H1 (cell line): Measurements from ENCODE around the gene BLMH. TPM values are rescaled to one million over a fixed set of nuclear protein-coding genes. Genes with fewer than 3 reads are reported as not detected.

ENCODE experiments used
- CTCF ChIA-PET: fragments of 300-600 bp; sonication (Branson Sonifier 250); formaldehyde crosslinking; loops from one replicate; lab custom pipeline; 2021; ENCODE audit not compliant: partially characterized antibody; lab: Charles Lee
- POLR2A ChIA-PET: fragments of 300-600 bp; sonication (Branson Sonifier 250); formaldehyde crosslinking; loops from one replicate; lab custom pipeline; 2021; ENCODE audit warnings: inconsistent platforms; ENCODE audit not compliant: partially characterized antibody; lab: Charles Lee
- DNase-seq, 2 experiments: peaks; one replicate each; pipeline versions ENCODE4 v3.0.0 to v3.0.0-alpha.2; 2010 to 2022; ENCODE audit warnings: low spot score in 2 of 2, low read depth in 1 of 2, mixed read lengths in 1 of 2
- FAIRE-seq: peaks from 2 replicates; lab custom pipeline; 2011; peaks lifted over from hg19 to GRCh38; lab: Jason Lieb, UNC
- H2AFZ ChIP-seq: 2 replicates; pipeline ENCODE4 v1.8.1; 2012; ENCODE audit warnings: low read length, inconsistent platforms
- H2AK5ac ChIP-seq: 2 replicates; pipeline ENCODE4 v1.6.1; 2013; ENCODE audit warnings: low read depth, low read length
- H2BK120ac ChIP-seq: replicated peaks from 2 replicates; pipeline ENCODE3; 2013; ENCODE audit warnings: low read depth, low read length, inconsistent platforms
- H2BK12ac ChIP-seq: 2 replicates; pipeline ENCODE4 v1.6.1; 2013; ENCODE audit warnings: low read depth, low read length
- H2BK15ac ChIP-seq: 2 replicates; pipeline ENCODE4 v1.6.1; 2013; ENCODE audit warnings: low read length
- H2BK20ac ChIP-seq: 2 replicates; pipeline ENCODE4 v1.6.1; 2013; ENCODE audit warnings: low read length
- H2BK5ac ChIP-seq: 2 replicates; pipeline ENCODE4 v1.6.1; 2013; ENCODE audit warnings: low read depth, low read length
- H3K14ac ChIP-seq: 2 replicates; pipeline ENCODE4 v1.6.1; 2013; ENCODE audit warnings: inconsistent platforms; ENCODE audit not compliant: insufficient read length
- H3K18ac ChIP-seq: 2 replicates; pipeline ENCODE4 v1.6.1; 2013; ENCODE audit warnings: low read length; ENCODE audit errors: extremely low read depth
- H3K23ac ChIP-seq: 2 replicates; pipeline ENCODE4 v1.6.1; 2013; ENCODE audit warnings: inconsistent platforms; ENCODE audit not compliant: insufficient read length
- H3K23me2 ChIP-seq: 2 replicates; pipeline ENCODE4 v1.6.1; 2013; ENCODE audit warnings: low read depth, low read length
- H3K27ac ChIP-seq: 2 replicates; pipeline ENCODE4 v1.6.1; 2011; ENCODE audit warnings: low read depth, low read length, inconsistent platforms
- H3K27me3 ChIP-seq, 4 experiments: replicated peaks in 1 of 4; 1 replicate in 1 of 4; 2 replicates in 3 of 4; pipeline versions ENCODE4 v1.6.1 to v1.8.1; 2011 to 2013; ENCODE audit warnings: low read length in 3 of 4, mild to moderate bottlenecking in 3 of 4, inconsistent platforms in 2 of 4, mixed read lengths in 2 of 4, moderate library complexity in 1 of 4; ENCODE audit not compliant: control insufficient read depth in 3 of 4, insufficient read depth in 3 of 4; ENCODE audit errors: extremely low read depth in 1 of 4
- H3K36me3 ChIP-seq, 4 experiments: 2 replicates each; pipeline versions ENCODE4 v1.6.1 to v1.8.1; 2011 to 2013; ENCODE audit warnings: mild to moderate bottlenecking in 4 of 4, low read length in 3 of 4, moderate library complexity in 2 of 4, control low read depth in 1 of 4, inconsistent platforms in 1 of 4; ENCODE audit not compliant: insufficient read depth in 4 of 4, control insufficient read depth in 2 of 4
- H3K4ac ChIP-seq: replicated peaks from 2 replicates; pipeline ENCODE3; 2013; ENCODE audit warnings: low read length, low read depth, mixed read lengths, inconsistent platforms; ENCODE audit not compliant: insufficient read length
- H3K4me1 ChIP-seq, 4 experiments: replicated peaks in 1 of 4; 1 replicate in 1 of 4; 2 replicates in 3 of 4; pipeline versions ENCODE4 v1.6.1 to v1.8.1; 2011 to 2013; ENCODE audit warnings: low read length in 3 of 4, inconsistent platforms in 2 of 4, mixed read lengths in 1 of 4; ENCODE audit not compliant: insufficient read depth in 4 of 4, control insufficient read depth in 3 of 4
- H3K4me2 ChIP-seq, 2 experiments: 2 replicates each; pipeline versions ENCODE4 v1.6.1 to v1.8.1; 2011 to 2013; ENCODE audit warnings: low read depth in 2 of 2, low read length in 2 of 2, control low read depth in 1 of 2, inconsistent platforms in 1 of 2, mild to moderate bottlenecking in 1 of 2; ENCODE audit not compliant: insufficient read depth in 1 of 2
- H3K4me3 ChIP-seq, 4 experiments: fragments of 200-600, 300-600 bp in 1 of 4; sonication (generic), shearing (Covaris generic), sonication (Bioruptor Twin) in 1 of 4; 2 replicates each; pipeline versions ENCODE4 v1.5.1 to v1.8.1; 2011 to 2016; ENCODE audit warnings: low read length in 4 of 4, low read depth in 3 of 4, control low read depth in 2 of 4, inconsistent platforms in 2 of 4, mild to moderate bottlenecking in 2 of 4, mixed read lengths in 1 of 4, moderate library complexity in 1 of 4; ENCODE audit not compliant: insufficient read depth in 2 of 4; ENCODE audit errors: extremely low read depth in 1 of 4
- H3K56ac ChIP-seq: replicated peaks from 2 replicates; pipeline ENCODE3; 2013; ENCODE audit warnings: low read depth, mild to moderate bottlenecking, mixed read lengths, low read length, inconsistent platforms; ENCODE audit not compliant: insufficient read length
- H3K79me1 ChIP-seq: 2 replicates; pipeline ENCODE4 v1.6.1; 2013; ENCODE audit warnings: low read depth, low read length, control low read depth
- H3K79me2 ChIP-seq, 2 experiments: 2 replicates each; pipeline versions ENCODE4 v1.6.1 to v1.8.1; 2012 to 2013; ENCODE audit warnings: low read length in 2 of 2, mild to moderate bottlenecking in 2 of 2, inconsistent platforms in 1 of 2; ENCODE audit not compliant: insufficient read depth in 2 of 2, control insufficient read depth in 1 of 2
- H3K9ac ChIP-seq, 4 experiments: replicated peaks in 1 of 4; 1 replicate in 1 of 4; 2 replicates in 3 of 4; pipeline versions ENCODE4 v1.6.1 to v1.8.1; 2011 to 2013; ENCODE audit warnings: low read depth in 3 of 4, low read length in 3 of 4, control low read depth in 2 of 4, mild to moderate bottlenecking in 2 of 4, moderate library complexity in 2 of 4, inconsistent platforms in 1 of 4; ENCODE audit errors: extremely low read depth in 1 of 4
- H3K9me3 ChIP-seq, 2 experiments: 2 replicates each; pipeline versions ENCODE4 v1.6.1 to v1.8.1; 2012 to 2013; ENCODE audit warnings: mild to moderate bottlenecking in 2 of 2, moderate library complexity in 2 of 2, control low read depth in 1 of 2, inconsistent platforms in 1 of 2, low read depth in 1 of 2, low read length in 1 of 2, mixed read lengths in 1 of 2; ENCODE audit not compliant: insufficient read depth in 2 of 2
- H4K20me1 ChIP-seq, 2 experiments: replicated peaks in 1 of 2; 2 replicates each; pipeline versions ENCODE3 to v1.8.1; 2011 to 2013; ENCODE audit warnings: inconsistent platforms in 2 of 2, low read length in 2 of 2, mild to moderate bottlenecking in 1 of 2; ENCODE audit not compliant: insufficient read depth in 2 of 2, control insufficient read depth in 1 of 2
- H4K5ac ChIP-seq: 2 replicates; pipeline ENCODE4 v1.6.1; 2013; ENCODE audit warnings: low read length, low read depth, mixed read lengths, inconsistent platforms; ENCODE audit not compliant: insufficient read length
- H4K8ac ChIP-seq: 2 replicates; pipeline ENCODE4 v1.8.0; 2013; ENCODE audit warnings: mild to moderate bottlenecking, moderate library complexity, low read length, inconsistent platforms; ENCODE audit not compliant: insufficient read depth; ENCODE audit errors: extremely low read depth
- H4K91ac ChIP-seq: replicated peaks from 2 replicates; pipeline ENCODE3; 2013; ENCODE audit warnings: low read length, mixed read lengths, inconsistent platforms; ENCODE audit not compliant: insufficient read length
- HDAC2 ChIP-seq, 2 experiments: fragments of 300-600 bp in 1 of 2; sonication (generic) in 1 of 2; IDR thresholded peaks; 2 replicates each; pipeline ENCODE4 v1.6.1; 2011 to 2012; ENCODE audit warnings: low read depth in 2 of 2, low read length in 2 of 2, mild to moderate bottlenecking in 2 of 2, moderate library complexity in 2 of 2, borderline replicate concordance in 1 of 2, inconsistent platforms in 1 of 2
- HDAC6 ChIP-seq: IDR thresholded peaks from one replicate; pipeline ENCODE4 v1.7.1; 2012; ENCODE audit warnings: low read depth, mild to moderate bottlenecking, inconsistent platforms, low read length, moderate library complexity
- JUN ChIP-seq: IDR thresholded peaks from 2 replicates; pipeline ENCODE4 v1.6.1; 2011; ENCODE audit warnings: low read depth, mild to moderate bottlenecking, improper control_type of control experiment, low read length
- POLR2A ChIP-seq, 2 experiments: IDR thresholded peaks; 1 replicate in 1 of 2; 2 replicates in 1 of 2; pipeline ENCODE4 v1.6.1; 2011; ENCODE audit warnings: low read depth in 2 of 2, low read length in 2 of 2, mild to moderate bottlenecking in 2 of 2; ENCODE audit errors: control extremely low read depth in 1 of 2
- RXRA ChIP-seq: IDR thresholded peaks from 2 replicates; pipeline ENCODE4 v1.6.1; 2011; ENCODE audit warnings: low read depth, mild to moderate bottlenecking, low read length, moderate library complexity; ENCODE audit not compliant: insufficient read depth
- SIN3A ChIP-seq, 2 experiments: IDR thresholded peaks in 1 of 2; conservative IDR thresholded peaks in 1 of 2; 2 replicates each; pipeline ENCODE4 v1.6.1; 2011 to 2012; ENCODE audit warnings: low read length in 2 of 2, improper control_type of control experiment in 1 of 2, low read depth in 1 of 2, mild to moderate bottlenecking in 1 of 2
- SP2 ChIP-seq: IDR thresholded peaks from 2 replicates; pipeline ENCODE4 v1.6.1; 2012; ENCODE audit warnings: mild to moderate bottlenecking, low read length, inconsistent platforms
- ZNF274 ChIP-seq: IDR thresholded peaks from 2 replicates; pipeline ENCODE4 v1.7.0; 2012; ENCODE audit warnings: low read length, borderline replicate concordance; ENCODE audit errors: extremely low read depth
- WGBS, 2 experiments: shearing (Covaris generic) in 1 of 2; methylation state at CpG; one replicate each; pipeline versions ENCODE4 v1.1.6 to v1.1.7; 2013 to 2015; ENCODE audit warnings: low lambda C conversion rate in 2 of 2, mixed read lengths in 2 of 2, inconsistent platforms in 1 of 2, low coverage in 1 of 2, missing lambda C conversion rate in 1 of 2; ENCODE audit not compliant: insufficient replicate concordance in 2 of 2, insufficient coverage in 1 of 2, insufficient read length in 1 of 2; ENCODE audit errors: extremely low coverage in 1 of 2, missing lambda C conversion rate in 1 of 2; 5-methylcytosine and 5-hydroxymethylcytosine counted together
- polyA plus RNA-seq, 7 experiments: library from polyadenylated mRNA; depleted of rRNA in 3 of 7; stranded (reverse) in 5 of 7; unstranded in 2 of 7; fragments of >200 nt in 5 of 7; fragments of 200-250 nt in 2 of 7; gene quantifications; 1 replicate in 5 of 7; 2 replicates in 1 of 7; 4 replicates in 1 of 7; pipeline versions ENCODE4 v1.2.1 to v1.2.3, GENCODE V29; 2011 to 2013; ENCODE audit warnings: missing spikeins in 2 of 7, mixed read lengths in 2 of 7
- total RNA-seq: library from RNA; stranded (reverse); fragmentation: NEBNext Ultra II Directional; extraction: Animal tissue kit (Norgen Biotek cat#: 25700); gene quantifications from 2 replicates; pipeline ENCODE4 v1.2.1, GENCODE V29; 2021
- TF ChIP-seq, protein P1 (sequence below): IDR thresholded peaks from 2 replicates; pipeline ENCODE4 v1.6.1; 2012; ENCODE audit warnings: inconsistent platforms

Gene BLMH
- total and polyA plus RNA-seq, 2 of the 8 experiments (the other 6 are each of a cell fraction or from before 2014, with no cell fraction given): 18.2 to 74.3 TPM

DNA sequence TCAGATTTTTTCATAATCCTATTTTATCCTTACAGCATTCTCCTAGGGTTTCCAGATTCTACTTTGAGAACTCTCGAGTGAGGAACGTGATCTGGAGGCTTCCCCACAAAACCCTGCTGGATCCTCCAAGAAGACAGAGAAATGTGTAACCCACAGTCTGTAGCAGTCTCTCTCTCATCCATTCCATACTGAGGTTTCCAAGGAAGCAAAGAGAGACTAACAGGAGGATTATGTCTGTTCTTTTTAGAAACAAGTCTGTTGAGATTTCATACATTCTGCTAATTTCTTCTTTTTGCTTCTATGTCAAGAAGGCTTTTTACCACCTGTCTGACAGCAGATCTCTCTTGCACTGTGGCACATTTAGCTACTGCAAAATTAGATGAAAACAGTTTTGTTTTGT, 23.4 kb upstream of the BLMH start:
- no peak overlapping the region for H2BK15ac ChIP-seq
- no peak overlapping the region for H4K8ac ChIP-seq
- H2BK5ac ChIP-seq: no peak overlapping the region
- no peak overlapping the region for H3K56ac ChIP-seq
- H2AFZ ChIP-seq: no peak overlapping the region; the same call in 1 of the 2 replicates
- no peaks in the 10 kb centered on the region for H3K23me2 ChIP-seq
- H3K9me3 ChIP-seq: no peaks in the 10 kb centered on the region
- no peak overlapping the region for H3K4me2 ChIP-seq
- CTCF ChIA-PET: interaction anchor here (0.6 to 0.9 kb wide), 3 partner anchors 7 to 1004 kb away, joined by 3 to 4 read pairs (median 3); no protein-coding TSS in a partner anchor
- no peaks in the 10 kb centered on the region for H3K79me1 ChIP-seq
- no peak overlapping the region for H2BK20ac ChIP-seq
- POLR2A ChIA-PET: no interaction called here
- H4K5ac ChIP-seq: no peak overlapping the region
- H3K27me3 ChIP-seq: no peaks in the 10 kb centered on the region
- H3K79me2 ChIP-seq: no peaks in the 10 kb centered on the region
- no peak for TF ChIP-seq SIN3A (conservative IDR thresholded peaks at IDR 0.05 in 1 of 2, IDR thresholded peaks at IDR 0.05 in 1 of 2; ENCODE audit: low read depth in 1 of 2, low read length in 2 of 2)
- TF ChIP-seq, protein P1, sequence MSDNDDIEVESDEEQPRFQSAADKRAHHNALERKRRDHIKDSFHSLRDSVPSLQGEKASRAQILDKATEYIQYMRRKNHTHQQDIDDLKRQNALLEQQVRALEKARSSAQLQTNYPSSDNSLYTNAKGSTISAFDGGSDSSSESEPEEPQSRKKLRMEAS: no peak
- TF ChIP-seq POLR2A (IDR thresholded peaks at IDR 0.05; ENCODE audit: control extremely low read depth in 1 of 2, low read depth in 2 of 2, low read length in 2 of 2): no peak
- TF ChIP-seq ZNF274: no peak
- no peak for TF ChIP-seq HDAC2 (IDR thresholded peaks at IDR 0.05; ENCODE audit: borderline replicate concordance in 1 of 2, low read depth in 2 of 2, low read length in 2 of 2)
- no peak for TF ChIP-seq RXRA
- TF ChIP-seq HDAC6: no peak
- TF ChIP-seq JUN: no peak
- TF ChIP-seq SP2: no peak
- WGBS, 2 experiments: 74% methylated on average over 2 of the region's 2 CpGs; no CpG with 5 or more reads in 1 of the 2 experiments
- no peaks in the 10 kb centered on the region for H3K4me1 ChIP-seq
- H3K4me3 ChIP-seq: no peak overlapping the region
- H3K36me3 ChIP-seq: no peaks in the 10 kb centered on the region
- no peak overlapping the region for H2BK12ac ChIP-seq
- H3K4ac ChIP-seq: no peak overlapping the region
- H3K27ac ChIP-seq: no peak overlapping the region
- no peak overlapping the region for H2AK5ac ChIP-seq
- FAIRE-seq (no peak), DNase-seq (no peak)
- no peak overlapping the region for H3K23ac ChIP-seq
- no peak overlapping the region for H4K91ac ChIP-seq
- no peaks in the 10 kb centered on the region for H4K20me1 ChIP-seq
- no peak overlapping the region for H3K18ac ChIP-seq
- no peak overlapping the region for H3K9ac ChIP-seq
- H2BK120ac ChIP-seq: no peak overlapping the region
- no peak overlapping the region for H3K14ac ChIP-seq
